Right renal pelvis (tissue), 4 donors: Measurements from ENCODE around the gene GHR. TPM values are rescaled to one million over a fixed set of nuclear protein-coding genes. Genes with fewer than 3 reads are reported as not detected.
"Not testable (repeated sequence)": the region's sequence is repeated elsewhere in the genome, so short reads cannot be mapped to it uniquely, and the experiment has no call there.

Experiments
- DNase-seq, 4 donors: peaks; one replicate each; pipeline ENCODE4 v3.0.0-alpha.2; 2013; ENCODE audit warnings: low read depth in 4 of 4, low spot score in 3 of 4, missing footprints in 1 of 4
- polyA plus RNA-seq, 4 donors: library from polyadenylated mRNA; unstranded; fragments of 120-200 nt; gene quantifications; one replicate each; pipeline ENCODE4 v1.2.1, GENCODE V29; 2013; ENCODE audit not compliant: insufficient read length in 4 of 4

The GHR gene
- polyA plus RNA-seq, 4 donors = 18.9 to 25.7 (median 22.3) TPM

DNA sequence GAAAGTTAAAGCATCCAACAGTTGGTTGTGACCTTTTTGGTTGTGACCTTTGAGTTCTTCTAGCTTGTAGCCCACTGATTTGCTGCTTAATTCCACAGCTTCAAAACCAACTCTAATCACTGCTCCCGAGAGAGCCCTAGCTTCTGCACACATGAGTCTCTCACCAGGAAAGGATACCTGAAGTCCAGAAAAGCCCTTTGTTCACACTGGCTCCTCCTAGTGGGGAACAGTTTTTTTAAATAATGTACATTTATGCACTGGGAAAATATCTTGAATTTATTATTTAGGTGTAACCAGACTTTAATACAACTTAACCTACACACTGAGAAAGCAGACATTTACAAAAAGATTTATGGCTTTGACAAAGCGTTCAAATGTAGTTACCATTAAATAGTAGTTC is 213.2 kb downstream of the GHR start:
- no peak for DNase-seq

DNA sequence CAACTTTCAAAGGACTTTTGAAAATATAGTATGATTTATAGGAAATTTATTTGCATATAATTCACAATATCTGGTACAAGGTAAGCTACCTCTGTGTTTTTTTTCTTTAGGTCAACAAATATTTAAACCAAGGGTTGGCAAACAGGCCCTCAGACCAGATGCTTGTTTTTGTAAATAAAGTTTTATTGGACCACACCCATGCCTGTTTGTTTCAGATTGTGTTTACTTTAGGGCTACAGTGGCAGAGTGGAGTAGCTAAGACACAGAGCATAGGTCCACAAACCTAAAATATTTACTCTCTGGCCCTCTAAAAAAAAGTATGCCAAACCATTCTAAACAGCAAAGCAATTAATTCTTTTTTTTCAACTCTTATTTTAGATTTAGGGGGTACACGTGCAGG is 213.7 kb downstream of the GHR start:
- no peak for DNase-seq

DNA sequence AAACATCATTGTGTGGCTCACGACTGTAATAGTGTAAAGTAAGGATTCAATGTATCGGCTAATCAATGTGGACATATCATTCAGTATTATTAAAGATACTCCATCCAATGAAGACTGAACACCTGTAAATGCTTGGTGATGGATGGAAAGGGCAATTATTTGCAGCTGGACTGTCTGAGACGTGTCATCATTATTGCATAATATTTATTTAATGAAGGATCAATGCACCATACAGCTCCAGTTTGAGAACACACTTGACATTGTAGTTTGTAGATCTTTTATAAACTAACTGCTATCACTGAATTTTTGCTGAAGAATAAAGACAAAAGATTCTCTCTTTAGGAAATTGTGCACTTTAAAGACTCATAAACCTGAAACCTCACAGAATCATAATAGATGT is 215.7 kb downstream of the GHR start:
- no peak for DNase-seq

DNA sequence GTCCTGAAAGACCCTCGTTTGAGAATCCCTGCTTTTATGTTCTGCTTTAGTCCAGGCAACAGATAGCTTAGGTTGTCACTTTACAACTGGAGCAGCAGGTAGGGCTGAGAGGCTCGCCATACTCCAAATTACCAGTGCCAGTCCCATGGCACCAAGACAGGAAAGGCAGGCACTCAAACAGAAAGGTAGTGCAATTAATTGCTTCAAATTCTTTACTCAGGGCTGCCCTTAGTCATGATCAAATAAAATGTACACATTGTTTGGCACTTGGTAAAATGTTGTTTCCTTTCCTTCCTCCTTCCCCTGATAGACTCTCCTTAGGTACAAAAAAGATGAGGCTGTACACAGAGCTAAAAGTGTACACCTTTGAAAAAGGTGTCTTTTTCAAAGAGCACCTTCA is 217.6 kb downstream of the GHR start:
- DNase-seq = no peak

DNA sequence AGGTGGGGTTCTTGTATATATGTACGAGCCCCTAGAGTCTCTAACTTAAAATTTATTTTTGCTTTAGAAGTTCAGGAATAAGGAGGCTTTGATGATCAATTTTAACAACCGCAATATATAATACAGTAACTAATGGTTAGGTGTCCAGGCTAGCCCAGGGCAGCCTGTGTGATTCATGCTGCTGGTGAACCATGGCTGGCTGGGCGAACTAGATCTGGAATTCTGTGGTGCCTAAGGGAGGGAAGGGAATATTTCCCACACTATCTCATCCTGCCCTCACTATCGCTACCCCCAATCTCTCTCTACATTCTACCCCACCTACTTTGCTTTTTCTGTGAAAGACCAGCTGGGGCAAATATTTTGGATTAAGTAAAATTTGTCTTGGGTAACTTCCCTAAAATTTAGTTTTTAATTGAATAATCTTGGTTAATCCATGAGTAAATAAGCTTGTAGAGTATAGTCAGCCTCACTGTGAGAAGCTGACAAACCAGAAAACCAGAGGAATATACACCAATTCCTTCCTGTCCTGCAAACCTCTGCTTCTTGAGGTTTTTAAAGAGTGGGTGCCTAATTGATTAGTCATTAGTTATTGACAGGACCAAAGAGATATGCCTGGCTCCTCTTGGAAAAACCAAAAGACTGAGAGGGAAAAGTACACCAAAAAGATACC is 218.2 kb downstream of the GHR start:
- no peak for DNase-seq

DNA sequence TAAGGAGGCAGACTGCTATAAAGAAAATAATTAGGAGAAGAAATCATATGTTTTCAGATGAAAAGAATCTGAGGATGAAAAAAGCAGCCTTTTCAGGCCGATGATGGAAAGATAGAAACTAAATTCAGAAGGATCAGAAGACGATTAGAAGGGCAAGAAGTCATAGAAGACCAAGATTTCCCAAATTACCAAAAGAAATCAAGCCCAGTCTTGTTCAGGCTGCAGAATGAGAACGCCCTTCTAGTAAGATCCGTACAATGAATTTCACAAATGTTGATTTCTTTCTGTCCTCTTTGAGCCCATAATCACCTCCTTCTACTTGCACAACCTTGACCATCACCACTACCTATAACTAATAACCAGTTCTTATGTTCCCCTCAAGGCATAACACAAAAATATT is 218.8 kb downstream of the GHR start:
- DNase-seq = no peak

DNA sequence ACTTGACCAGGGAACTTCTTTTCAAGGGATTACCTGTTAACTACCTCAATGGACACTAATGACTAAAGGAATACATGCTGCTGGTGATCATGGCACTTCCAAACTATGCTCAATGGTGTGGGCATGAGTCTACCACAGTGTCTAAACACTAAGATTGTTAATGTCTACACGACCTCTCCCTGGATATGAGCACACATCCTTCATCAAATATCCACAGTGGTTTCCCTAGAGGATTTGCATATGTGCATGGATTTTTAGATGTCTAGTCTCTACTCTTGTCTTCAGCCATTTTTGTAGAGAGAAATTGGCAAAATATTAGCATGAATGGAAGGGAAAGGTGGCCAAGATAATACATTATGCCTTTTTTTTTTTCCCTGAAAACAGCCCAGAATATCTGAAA is 220.1 kb downstream of the GHR start:
- no peak for DNase-seq

DNA sequence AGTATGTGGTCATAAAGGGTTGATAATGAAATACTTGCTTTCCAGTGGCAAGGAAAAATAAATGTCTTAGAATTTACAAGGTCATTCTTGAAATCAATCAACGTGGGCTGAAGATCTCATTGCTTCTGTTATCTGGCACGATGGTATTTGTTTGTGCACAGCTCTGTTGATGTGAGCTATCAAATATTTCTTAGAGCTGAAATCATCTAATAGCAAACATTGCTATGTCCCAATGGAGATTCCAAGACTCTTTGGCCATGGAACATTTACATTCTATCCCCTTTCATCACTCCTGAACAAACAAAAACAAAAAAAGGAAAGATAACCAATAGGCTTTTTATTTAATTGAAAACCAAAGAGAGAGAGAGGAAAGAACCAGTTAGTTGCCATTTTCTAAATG is 221.9 kb downstream of the GHR start:
- no peak for DNase-seq

DNA sequence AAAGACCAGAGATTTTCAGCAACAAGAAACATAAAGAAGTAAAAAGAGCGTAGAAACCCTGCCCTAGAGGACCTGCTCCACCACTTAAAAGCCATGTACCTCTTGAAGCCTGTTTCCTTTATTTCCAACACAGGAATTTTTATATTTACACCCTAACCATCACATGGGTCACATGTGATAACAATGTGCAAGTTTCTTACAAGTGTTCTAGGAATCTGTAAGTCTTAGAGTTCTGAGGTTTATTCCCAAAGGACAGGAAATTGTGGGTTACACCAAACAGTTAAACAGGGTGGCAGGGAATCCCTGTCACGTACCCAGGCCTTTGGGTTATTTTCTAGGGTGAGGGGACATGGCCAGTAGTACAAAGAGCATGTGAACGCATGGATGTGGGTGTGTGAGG is 224.8 kb downstream of the GHR start:
- DNase-seq = no peak

DNA sequence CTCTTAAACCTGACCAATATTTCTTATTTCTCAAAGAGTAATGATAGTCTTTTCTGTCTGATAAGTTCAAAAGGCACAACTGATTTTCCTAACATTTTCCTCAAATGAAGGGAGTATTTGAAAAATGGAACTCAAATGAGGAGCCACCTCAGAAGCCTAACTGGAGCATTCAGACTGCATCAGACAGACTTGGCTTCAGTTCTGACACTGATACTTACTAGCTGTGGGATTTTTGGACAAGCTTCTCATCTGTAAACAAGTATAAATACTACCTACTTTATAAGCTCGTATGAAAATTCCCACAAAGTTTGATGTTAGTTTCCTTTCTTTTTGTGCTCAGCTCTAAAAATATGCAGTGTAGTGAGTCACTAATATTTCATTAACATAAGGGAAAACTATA is 225.7 kb downstream of the GHR start:
- DNase-seq = no peak

DNA sequence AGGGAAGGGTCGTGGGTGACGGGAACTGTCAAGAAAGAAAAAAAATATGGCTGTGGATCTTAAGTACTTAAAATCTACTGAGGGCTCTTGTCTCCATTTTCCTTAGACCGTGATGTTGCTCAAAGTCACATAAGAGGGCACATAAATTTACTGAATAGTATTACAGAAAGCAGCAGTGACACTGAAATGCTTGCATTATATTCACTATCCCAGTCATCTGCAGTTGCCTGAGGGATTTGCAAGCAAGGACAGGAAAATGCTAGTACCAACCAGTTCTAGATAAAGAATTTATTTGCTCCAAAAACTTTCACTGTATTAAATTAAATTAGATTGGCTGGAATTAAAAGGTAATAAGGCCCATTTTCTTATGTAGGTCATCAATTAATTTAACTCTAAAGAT is 226.8 kb downstream of the GHR start:
- DNase-seq = no peak

DNA sequence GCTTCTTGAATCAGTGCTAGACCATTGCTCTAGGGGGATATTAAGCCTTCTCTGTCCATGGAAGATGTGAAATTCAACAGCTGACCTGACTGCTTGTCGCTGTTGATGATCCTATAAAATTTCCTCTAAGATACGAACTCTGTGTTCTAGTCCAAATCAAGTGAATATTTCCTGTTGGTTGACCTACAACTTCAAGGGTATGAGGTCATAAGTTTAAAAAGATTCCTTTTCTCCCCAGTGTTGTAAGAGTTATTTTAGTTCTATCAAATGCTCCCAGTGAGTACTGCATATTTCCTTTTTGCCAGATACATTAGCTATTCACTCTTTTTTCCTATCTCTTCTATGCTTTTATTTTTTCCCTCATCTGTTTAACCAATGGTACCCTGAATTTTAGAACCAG is 230.5 kb downstream of the GHR start:
- DNase-seq = no peak

DNA sequence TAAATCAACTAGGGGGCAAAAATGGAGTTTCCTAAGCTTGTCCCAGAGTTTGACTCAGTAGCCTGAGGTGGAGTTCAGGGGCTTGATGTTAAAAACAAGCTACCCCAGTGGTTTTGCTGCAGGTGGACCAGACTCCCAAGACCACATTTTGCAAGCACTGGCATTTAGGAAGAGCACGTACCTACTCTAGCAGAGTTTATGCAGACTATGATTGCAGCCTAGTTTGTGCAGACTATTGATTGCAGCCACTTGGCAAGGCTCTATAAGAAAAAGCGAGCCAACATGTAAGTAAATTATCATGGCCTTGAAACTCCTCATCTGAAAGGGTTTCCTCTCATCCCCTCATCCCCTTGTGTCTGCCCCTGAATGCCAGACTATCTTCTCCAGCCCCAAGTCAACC is 231.4 kb downstream of the GHR start:
- no peak for DNase-seq

DNA sequence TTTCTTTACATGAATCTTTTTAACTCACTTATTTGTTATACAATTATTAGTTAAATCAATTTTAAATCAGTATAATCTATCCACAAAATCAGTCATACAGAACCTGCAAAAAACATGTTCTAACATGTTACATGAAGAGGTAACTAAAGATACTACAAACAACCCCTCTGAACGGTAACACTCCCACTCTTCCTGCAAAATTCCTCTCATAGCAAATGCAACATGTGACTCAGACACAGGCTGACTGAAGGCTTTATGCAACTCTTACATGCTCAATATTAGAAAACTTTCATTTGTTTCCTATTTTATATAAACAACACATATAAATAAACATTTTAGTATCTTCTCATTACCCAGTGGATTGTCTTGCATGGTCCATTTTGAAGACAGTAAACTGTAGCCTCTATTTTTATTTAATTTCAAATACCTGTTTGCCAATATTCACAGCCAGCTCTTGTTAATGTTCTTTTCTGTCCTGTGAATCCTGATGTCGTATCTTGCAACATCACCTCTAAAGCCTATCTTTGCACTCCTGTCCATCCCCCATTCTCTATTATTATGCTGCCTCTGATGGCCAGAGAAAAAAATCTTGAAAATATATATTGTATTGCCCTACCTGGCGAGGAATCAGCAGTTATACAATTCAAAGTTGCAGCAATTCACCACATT is 232.9 kb downstream of the GHR start:
- DNase-seq = no peak

DNA sequence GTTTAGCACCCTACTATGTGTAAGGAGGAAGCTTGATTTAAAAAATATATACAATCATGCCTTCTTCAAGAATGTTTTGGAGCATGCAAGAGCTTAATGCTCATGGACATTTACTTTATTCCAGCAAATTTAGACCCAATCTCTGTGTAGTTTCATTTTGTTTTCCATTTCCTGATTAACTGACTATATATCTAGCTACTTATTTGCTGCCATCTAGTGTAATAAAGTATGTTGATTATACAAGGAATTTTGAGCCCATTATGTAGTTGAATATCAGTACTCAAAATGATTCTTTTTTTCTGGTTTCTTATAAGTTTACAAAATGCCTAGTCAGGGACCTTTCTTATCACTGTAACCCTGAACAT is 233.4 kb downstream of the GHR start:
- no peak for DNase-seq

DNA sequence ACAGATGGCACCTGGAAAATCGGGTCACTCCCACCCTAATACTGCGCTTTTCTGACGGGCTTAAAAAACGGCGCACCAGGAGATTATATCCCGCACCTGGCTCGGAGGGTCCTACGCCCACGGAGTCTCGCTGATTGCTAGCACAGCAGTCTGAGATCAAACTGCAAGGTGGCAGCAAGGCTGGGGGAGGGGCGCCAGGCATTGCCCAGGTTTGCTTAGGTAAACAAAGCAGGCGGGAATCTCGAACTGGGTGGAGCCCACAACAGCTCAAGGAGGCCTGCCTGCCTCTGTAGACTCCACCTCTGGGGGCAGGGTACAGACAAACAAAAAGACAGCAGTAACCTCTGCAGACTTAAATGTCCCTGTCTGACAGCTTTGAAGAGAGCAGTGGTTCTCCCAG is 236.6 kb downstream of the GHR start:
- DNase-seq = not testable (repeated sequence)

DNA sequence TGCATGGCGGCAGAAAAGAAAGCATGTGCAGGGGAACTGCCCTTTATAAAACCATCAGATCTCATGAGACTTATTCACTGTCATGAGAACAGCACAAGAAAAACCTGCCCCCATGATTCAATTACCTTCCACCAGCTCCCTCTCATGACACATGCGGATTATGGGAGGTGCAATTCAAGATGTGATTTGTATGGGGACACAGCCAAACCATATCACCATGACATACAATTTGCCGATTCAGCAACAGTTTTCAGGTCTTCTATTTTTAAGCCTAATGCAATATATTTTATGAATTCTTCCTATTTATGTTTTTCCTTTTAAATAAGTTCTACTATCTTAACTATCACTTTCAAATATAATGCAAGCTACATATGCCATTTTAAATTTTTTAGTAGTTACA is 242.6 kb downstream of the GHR start:
- DNase-seq = no peak

DNA sequence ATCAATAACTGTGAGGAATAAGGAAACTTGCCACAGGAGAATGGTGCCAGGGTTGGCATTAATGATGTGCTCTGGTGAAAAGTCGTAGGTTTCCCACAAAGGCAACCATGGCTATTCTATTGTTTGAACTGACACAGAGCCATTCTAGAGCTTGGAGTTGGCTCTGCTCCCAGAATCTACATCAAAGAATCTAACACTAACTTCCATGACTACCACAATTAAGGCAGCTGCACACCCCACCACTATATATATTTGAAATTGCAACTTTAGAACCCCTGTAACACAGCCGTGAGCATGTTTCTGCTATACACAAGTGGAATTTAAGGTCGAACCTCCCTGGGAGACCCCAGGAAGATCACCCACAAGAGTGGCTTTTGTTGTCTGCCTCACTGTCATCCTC is 243.6 kb downstream of the GHR start:
- no peak for DNase-seq

DNA sequence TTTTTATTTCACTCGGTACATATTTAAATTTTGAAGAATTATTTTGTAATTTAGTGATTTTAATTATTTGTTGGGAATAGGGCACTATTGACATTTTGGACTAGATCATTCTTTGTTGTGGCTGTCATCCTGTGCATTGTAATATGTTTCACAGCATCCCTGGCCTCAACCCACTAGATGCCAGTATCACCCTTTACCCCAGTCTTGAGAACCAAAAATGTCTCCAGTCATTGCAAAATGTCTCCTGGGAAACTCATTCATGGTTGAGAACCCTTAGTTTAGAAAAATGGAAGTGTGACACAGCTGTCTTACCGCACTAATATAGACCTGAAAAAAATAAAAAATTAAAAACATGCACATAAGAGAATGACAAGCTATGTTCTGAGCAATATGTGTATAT is 245.0 kb downstream of the GHR start:
- no peak for DNase-seq

DNA sequence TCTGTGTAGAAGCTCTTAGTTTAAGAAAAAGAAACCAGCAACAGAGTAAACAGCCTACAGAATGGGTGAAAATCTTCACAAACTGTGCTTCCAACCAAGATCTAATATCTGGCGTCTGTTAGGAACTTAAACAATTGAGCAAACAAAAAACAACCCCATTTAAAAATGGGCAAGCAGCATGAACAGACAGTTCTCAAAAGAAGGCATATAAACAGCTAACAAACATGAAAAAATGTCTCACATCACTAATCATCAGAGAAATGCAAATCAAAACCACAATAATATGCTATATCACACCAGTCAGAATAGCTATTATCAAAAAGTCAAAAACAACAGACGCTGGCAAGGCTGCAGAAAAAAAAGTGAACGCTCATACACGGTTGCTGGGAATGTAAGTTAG is 249.7 kb downstream of the GHR start:
- no peak for DNase-seq

DNA sequence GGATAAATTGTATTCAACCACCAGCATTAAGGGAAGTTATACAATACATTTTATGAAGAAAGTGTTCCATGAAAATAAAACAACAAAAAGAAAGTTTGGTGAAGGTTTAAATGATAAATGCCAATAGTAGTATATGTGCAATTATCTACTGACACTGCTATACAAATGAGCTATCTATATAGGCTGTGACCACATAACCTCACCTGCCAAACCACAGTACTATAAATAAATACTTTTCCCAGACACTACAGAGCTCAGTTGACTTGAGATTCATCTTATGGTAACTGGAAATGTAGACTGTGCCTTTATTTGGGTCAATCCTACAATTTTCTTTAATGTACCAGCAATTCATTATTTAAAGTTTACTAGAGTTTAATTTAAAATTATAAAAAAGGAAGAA is 252.4 kb downstream of the GHR start:
- DNase-seq = no peak

DNA sequence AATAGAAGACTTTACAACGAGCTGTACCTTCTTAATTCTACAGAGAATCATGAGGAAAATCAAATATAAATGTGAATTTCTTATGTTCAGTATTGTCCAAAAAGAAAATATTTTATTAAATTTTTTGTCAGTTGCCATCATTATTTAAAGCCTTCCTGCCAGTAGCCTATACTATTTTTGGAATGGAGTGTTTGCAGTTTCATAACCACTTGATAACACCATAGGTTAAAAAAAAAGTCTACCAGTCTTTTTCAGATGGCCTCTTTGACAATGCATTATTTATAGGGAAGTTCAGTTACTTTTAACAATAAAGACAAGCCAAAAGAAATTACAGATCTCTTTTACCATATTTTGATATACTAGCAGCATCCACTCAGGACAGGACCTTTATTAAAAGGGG is 253.1 kb downstream of the GHR start:
- no peak for DNase-seq
